SH-SY5Y (cell line): Measurements from ENCODE around the gene RAC3.

ENCODE experiments used
- GATA2 ChIP-seq: IDR thresholded peaks from 2 replicates; pipeline ENCODE4 v1.6.1; 2011; ENCODE audit warnings: mild to moderate bottlenecking, low read depth, low read length
- GATA3 ChIP-seq: IDR thresholded peaks from 2 replicates; pipeline ENCODE4 v1.6.1; 2011; ENCODE audit warnings: low read depth, mild to moderate bottlenecking, low read length, moderate library complexity

- TF ChIP-seq GATA3 (no peak), GATA2 (no peak)
Observed at GRCh38 chr17:82016875-82017459, 14.5 kb upstream of the RAC3 start.
